CD4-positive, CD25-positive, alpha-beta regulatory T cell (primary cell): Measurements from ENCODE around the gene ANKS1B. TPM values are rescaled to one million over a fixed set of nuclear protein-coding genes. Genes with fewer than 3 reads are reported as not detected.
"Not testable (repeated sequence)": the region's sequence is repeated elsewhere in the genome, so short reads cannot be mapped to it uniquely, and the experiment has no call there.

ENCODE experiments used
- ATAC-seq, 2 donors: fragments of 150-1000 bp; cut with Tn5 transposase; one replicate each; pipeline ENCODE4 v1.10.0; 2021; ENCODE audit warnings: low read depth in 2 of 2, moderate number of reproducible peaks in 2 of 2, moderate library complexity in 1 of 2
- DNase-seq, 3 donors: peaks; one replicate each; pipeline versions ENCODE4 v3.0.0 to v3.0.0-alpha.2; 2012 to 2022; ENCODE audit warnings: mixed read lengths in 1 of 3
- H3K27ac ChIP-seq: one replicate; pipeline ENCODE4 v1.7.0; 2013; ENCODE audit warnings: mild to moderate bottlenecking, low read length; ENCODE audit not compliant: insufficient read depth, poor library complexity, severe bottlenecking
- H3K27me3 ChIP-seq: one replicate; pipeline ENCODE4 v1.7.0; 2013; ENCODE audit warnings: low read length; ENCODE audit not compliant: control insufficient read depth, insufficient read depth
- H3K36me3 ChIP-seq: one replicate; pipeline ENCODE4 v1.7.0; 2013; ENCODE audit warnings: mild to moderate bottlenecking, low read length, moderate library complexity; ENCODE audit not compliant: control insufficient read depth, insufficient read depth
- H3K4me1 ChIP-seq: 2 replicates; pipeline ENCODE4 v1.7.0; 2013; ENCODE audit warnings: mild to moderate bottlenecking, low read length; ENCODE audit not compliant: insufficient read depth, control insufficient read depth, poor library complexity, severe bottlenecking
- H3K4me3 ChIP-seq: one replicate; pipeline ENCODE4 v1.7.0; 2013; ENCODE audit warnings: low read depth, mild to moderate bottlenecking, low read length, moderate library complexity
- H3K9me3 ChIP-seq, 2 experiments: 1 replicate in 1 of 2; 2 replicates in 1 of 2; pipeline ENCODE4 v1.7.0; 2013; ENCODE audit warnings: low read length in 2 of 2, mild to moderate bottlenecking in 1 of 2, moderate library complexity in 1 of 2; ENCODE audit not compliant: control insufficient read depth in 2 of 2
- H3K27ac Mint-ChIP-seq, 3 donors: one replicate each; pipeline ENCODE4 v1.8.0; 2020 to 2022; ENCODE audit warnings: mild to moderate bottlenecking in 3 of 3, mixed read lengths in 3 of 3, moderate library complexity in 2 of 3
- H3K27me3 Mint-ChIP-seq: one replicate; pipeline ENCODE4 v1.8.0; 2022; ENCODE audit warnings: mild to moderate bottlenecking, mixed read lengths
- H3K36me3 Mint-ChIP-seq: one replicate; pipeline ENCODE4 v1.8.0; 2020; ENCODE audit warnings: mixed read lengths
- H3K4me1 Mint-ChIP-seq, 4 donors: one replicate each; pipeline ENCODE4 v1.8.0; 2020 to 2022; ENCODE audit warnings: mixed read lengths in 4 of 4, mild to moderate bottlenecking in 1 of 4
- H3K4me3 Mint-ChIP-seq, 4 donors: one replicate each; pipeline ENCODE4 v1.8.0; 2020 to 2022; ENCODE audit warnings: mild to moderate bottlenecking in 4 of 4, mixed read lengths in 4 of 4, moderate library complexity in 3 of 4
- H3K9me3 Mint-ChIP-seq, 7 donors: one replicate each; pipeline ENCODE4 v1.8.0; 2020 to 2022; ENCODE audit warnings: mixed read lengths in 7 of 7, mild to moderate bottlenecking in 3 of 7, moderate library complexity in 2 of 7
- polyA plus RNA-seq, 4 donors: library from polyadenylated mRNA; unstranded; fragments of 300-500 nt; fragmentation: Illumina TruSeq; gene quantifications; one replicate each; pipeline ENCODE4 v1.2.3, GENCODE V29; 2021
- total RNA-seq: library from RNA; stranded (reverse); gene quantifications from one replicate; pipeline ENCODE4 v1.2.3, GENCODE V29; 2022

The ANKS1B gene
- total and polyA plus RNA-seq, 5 donors from 2014 or later, result 4.0 to 15.9 (median 9.5) TPM

GRCh38 chr12:99352269-99352668 is 632.5 kb downstream of the ANKS1B start:
- no peak for ATAC-seq

GRCh38 chr12:99343960-99344359 is 640.8 kb downstream of the ANKS1B start:
- H3K27me3 ChIP-seq, result no peaks in the 10 kb centered on the region
- DNase-seq (no peak), ATAC-seq (no peak)
- no peaks in the 10 kb centered on the region for H3K36me3 Mint-ChIP-seq
- no peak overlapping the region for H3K27ac ChIP-seq
- no peaks in the 10 kb centered on the region for H3K9me3 ChIP-seq
- H3K4me3 ChIP-seq, result no peak overlapping the region
- H3K4me1 ChIP-seq, result no peaks in the 10 kb centered on the region
- peaks cover 0 to 6% (median 2%) of the 10 kb centered on the region in 7 donors for H3K9me3 Mint-ChIP-seq
- no peaks in the 10 kb centered on the region for H3K4me1 Mint-ChIP-seq
- no peak overlapping the region for H3K4me3 Mint-ChIP-seq
- H3K36me3 ChIP-seq, result no peaks in the 10 kb centered on the region
- H3K27me3 Mint-ChIP-seq, result peaks cover 4% of the 10 kb centered on the region
- no peak overlapping the region for H3K27ac Mint-ChIP-seq

More at GRCh38 chr12:99352269-99352668, 632.5 kb downstream of the ANKS1B start:
- Histone ChIP-seq H3K27me3 (no peaks in the 10 kb centered on the region), H3K9me3 (no peaks in the 10 kb centered on the region), H3K27ac (no peak overlapping the region), H3K4me1 (no peaks in the 10 kb centered on the region), H3K36me3 (no peaks in the 10 kb centered on the region), H3K4me3 (no peak overlapping the region)
- no peaks in the 10 kb centered on the region for H3K36me3 Mint-ChIP-seq
- no peak for DNase-seq
- H3K9me3 Mint-ChIP-seq, result peaks cover 0 to 4% (median 0%) of the 10 kb centered on the region in 7 donors
- peaks cover 4% of the 10 kb centered on the region for H3K27me3 Mint-ChIP-seq
- H3K4me1 Mint-ChIP-seq, result peaks cover 0 to 4% (median 0%) of the 10 kb centered on the region in 4 donors
- H3K4me3 Mint-ChIP-seq, result no peak overlapping the region
- H3K27ac Mint-ChIP-seq, result no peak overlapping the region

- ATAC-seq (no peak), DNase-seq (no peak)
- H3K27me3 ChIP-seq, result no peaks in the 10 kb centered on the region
- H3K36me3 Mint-ChIP-seq, result no peaks in the 10 kb centered on the region
- H3K27me3 Mint-ChIP-seq, result no peaks in the 10 kb centered on the region
- H3K4me1 Mint-ChIP-seq, result no peaks in the 10 kb centered on the region
- H3K4me3 Mint-ChIP-seq, result no peak overlapping the region
- no peaks in the 10 kb centered on the region for H3K4me1 ChIP-seq
- H3K36me3 ChIP-seq, result no peaks in the 10 kb centered on the region
- no peak overlapping the region for H3K4me3 ChIP-seq
- no peaks in the 10 kb centered on the region for H3K9me3 ChIP-seq
- peaks cover 0 to 7% (median 1%) of the 10 kb centered on the region in 7 donors for H3K9me3 Mint-ChIP-seq
- no peak overlapping the region for H3K27ac Mint-ChIP-seq
- no peak overlapping the region for H3K27ac ChIP-seq
These were observed 645.1 kb downstream of the ANKS1B start for GRCh38 chr12:99339663-99340062.

GRCh38 chr12:99334285-99335056 is 650.3 kb downstream of the ANKS1B start:
- Histone ChIP-seq H3K4me1 (no peaks in the 10 kb centered on the region), H3K9me3 (no peaks in the 10 kb centered on the region), H3K4me3 (no peak overlapping the region), H3K36me3 (no peaks in the 10 kb centered on the region), H3K27ac (no peak overlapping the region), H3K27me3 (no peaks in the 10 kb centered on the region)
- Mint-ChIP-seq H3K27me3 (no peaks in the 10 kb centered on the region), H3K4me1 (peaks cover 0 to 11% (median 0%) of the 10 kb centered on the region in 4 donors), H3K27ac (no peak overlapping the region), H3K4me3 (no peak overlapping the region), H3K36me3 (no peaks in the 10 kb centered on the region), H3K9me3 (peaks cover 0 to 8% (median 1%) of the 10 kb centered on the region in 7 donors)
- ATAC-seq (no peak), DNase-seq (no peak)

GRCh38 chr12:99332936-99333591 is 651.7 kb downstream of the ANKS1B start:
- Mint-ChIP-seq H3K27ac (no peak overlapping the region), H3K36me3 (no peaks in the 10 kb centered on the region), H3K9me3 (peaks cover 0 to 15% (median 0%) of the 10 kb centered on the region in 7 donors), H3K4me1 (peaks cover 0 to 11% (median 0%) of the 10 kb centered on the region in 4 donors), H3K27me3 (no peaks in the 10 kb centered on the region), H3K4me3 (no peak overlapping the region)
- DNase-seq (no peak), ATAC-seq (no peak)
- Histone ChIP-seq H3K36me3 (no peaks in the 10 kb centered on the region), H3K27ac (no peak overlapping the region), H3K4me3 (no peak overlapping the region), H3K27me3 (no peaks in the 10 kb centered on the region), H3K4me1 (no peaks in the 10 kb centered on the region), H3K9me3 (no peaks in the 10 kb centered on the region)

GRCh38 chr12:99330216-99330615 is 654.5 kb downstream of the ANKS1B start:
- H3K9me3 ChIP-seq, result no peaks in the 10 kb centered on the region
- H3K36me3 ChIP-seq, result no peaks in the 10 kb centered on the region
- H3K27ac ChIP-seq, result no peak overlapping the region
- DNase-seq, result no peak
- H3K4me1 ChIP-seq, result no peaks in the 10 kb centered on the region
- H3K27ac Mint-ChIP-seq, result no peak overlapping the region
- H3K4me3 ChIP-seq, result no peak overlapping the region
- H3K4me1 Mint-ChIP-seq, result peaks cover 0 to 11% (median 0%) of the 10 kb centered on the region in 4 donors
- H3K36me3 Mint-ChIP-seq, result no peaks in the 10 kb centered on the region
- no peak for ATAC-seq
- H3K4me3 Mint-ChIP-seq, result no peak overlapping the region
- H3K9me3 Mint-ChIP-seq, result peaks cover 0 to 11% (median under 1%) of the 10 kb centered on the region in 7 donors
- no peaks in the 10 kb centered on the region for H3K27me3 Mint-ChIP-seq
- H3K27me3 ChIP-seq, result no peaks in the 10 kb centered on the region

- H3K4me1 ChIP-seq, ATAC-seq, DNase-seq, H3K4me3 Mint-ChIP-seq, H3K36me3 Mint-ChIP-seq, H3K9me3 ChIP-seq, H3K27me3 ChIP-seq, H3K27ac ChIP-seq, H3K36me3 ChIP-seq, H3K4me3 ChIP-seq, H3K27ac Mint-ChIP-seq, H3K4me1 Mint-ChIP-seq, H3K27me3 Mint-ChIP-seq: not testable (repeated sequence)
- peaks cover 0 to 25% (median 10%) of the 10 kb centered on the region in 7 donors for H3K9me3 Mint-ChIP-seq
These were observed 663.5 kb downstream of the ANKS1B start for GRCh38 chr12:99321210-99321609.
